Measurements from ENCODE around the gene GPR132.
"Not testable (repeated sequence)": the region's sequence is repeated elsewhere in the genome, so short reads cannot be mapped to it uniquely, and the experiment has no call there.

GPR132 gene

DNA sequence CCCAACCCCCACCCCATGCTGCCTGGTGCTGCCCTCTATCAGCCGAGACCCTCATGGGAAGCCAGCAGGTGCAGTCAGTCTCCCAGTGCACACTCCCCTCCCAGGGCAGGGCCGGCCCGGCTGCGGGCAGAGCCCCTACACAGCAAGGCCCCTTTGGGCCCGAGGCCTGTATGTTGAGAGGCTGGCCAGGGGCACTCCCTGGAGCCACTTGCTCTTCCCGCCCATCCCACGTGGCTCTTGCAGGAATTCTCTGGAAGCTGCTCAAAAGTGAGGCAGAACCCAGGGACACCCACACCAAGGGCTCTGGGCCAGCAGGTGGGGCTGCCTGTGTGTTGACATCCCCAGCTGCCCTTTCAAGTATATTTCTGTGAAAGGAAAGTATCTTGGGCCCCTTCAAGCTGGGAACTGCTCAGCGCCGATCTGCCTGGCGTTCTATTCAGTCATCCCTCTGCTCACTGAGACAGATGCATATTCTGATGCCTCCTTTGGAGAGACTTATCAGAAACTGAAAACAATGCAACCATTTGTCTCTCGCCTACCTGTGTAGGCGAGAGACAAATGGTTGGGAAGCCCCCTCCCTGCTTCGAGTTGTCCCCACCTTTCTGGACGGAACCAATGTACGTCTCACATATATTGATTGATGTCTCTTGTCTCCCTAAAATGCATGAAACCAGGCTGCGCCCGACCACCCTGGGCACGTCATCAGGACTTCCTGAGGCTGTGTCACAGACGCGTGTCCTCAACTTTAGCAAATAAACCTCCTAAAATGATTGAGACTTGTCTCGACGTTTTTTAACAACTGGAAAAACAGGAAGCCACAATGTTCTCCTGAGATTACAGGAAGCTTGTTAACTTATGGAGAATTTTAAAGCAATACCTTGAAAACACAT is 6.0 kb downstream of the GPR132 start:
- peak; percentile 63 for DNase-seq

DNA sequence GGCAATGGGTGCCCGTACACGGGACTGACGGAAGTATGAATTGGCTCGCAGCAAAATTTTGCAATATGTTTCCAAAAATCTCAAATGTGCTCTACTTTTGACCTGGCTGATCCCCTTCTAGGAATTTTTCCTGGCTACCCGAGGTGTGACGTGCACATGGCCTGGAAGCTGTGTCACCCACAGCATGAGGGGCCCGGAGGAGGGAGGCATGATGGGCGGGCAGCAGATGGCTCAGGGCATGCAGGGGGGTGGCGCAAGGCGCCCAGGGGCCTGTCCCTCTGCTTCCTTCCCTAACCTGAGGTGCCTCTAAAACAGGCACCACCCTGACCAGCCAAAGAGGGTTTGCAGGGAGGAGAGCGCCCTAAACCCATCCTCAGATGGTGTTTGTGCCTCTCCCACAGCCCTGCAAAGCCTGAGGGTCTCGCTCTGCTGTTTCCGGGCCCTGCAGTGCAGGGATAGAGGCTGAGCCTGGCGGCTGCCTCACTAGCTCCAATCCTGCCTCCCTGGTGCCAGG is 6.7 kb downstream of the GPR132 start:
- DNase-seq: no peak

DNA sequence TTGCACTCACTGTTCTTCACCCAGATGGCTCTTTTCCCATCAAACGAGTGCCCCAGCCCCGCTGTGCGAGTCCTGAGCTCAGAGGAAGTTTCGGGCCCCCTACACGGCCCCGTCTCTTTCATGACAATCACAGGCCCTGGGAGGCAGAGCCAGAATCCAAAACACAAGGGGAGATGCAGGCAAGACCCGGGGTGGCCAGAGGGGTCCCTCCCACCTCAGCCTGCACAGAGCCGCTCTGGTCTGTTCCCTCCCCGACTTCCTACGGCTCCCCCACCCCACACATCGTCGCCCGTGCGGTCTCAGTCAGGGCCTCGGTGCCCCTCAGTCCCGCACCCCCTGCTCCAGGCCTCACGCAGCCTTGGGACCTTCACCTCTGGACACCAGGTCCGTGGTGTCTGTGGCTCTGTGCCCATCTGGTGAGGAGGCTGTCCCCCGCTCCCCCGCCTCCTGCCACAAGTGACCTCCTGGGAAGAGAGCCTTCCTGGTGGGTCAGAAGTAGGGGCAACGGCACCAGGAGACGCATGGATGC is 8.9 kb downstream of the GPR132 start:
- no peak for DNase-seq

DNA sequence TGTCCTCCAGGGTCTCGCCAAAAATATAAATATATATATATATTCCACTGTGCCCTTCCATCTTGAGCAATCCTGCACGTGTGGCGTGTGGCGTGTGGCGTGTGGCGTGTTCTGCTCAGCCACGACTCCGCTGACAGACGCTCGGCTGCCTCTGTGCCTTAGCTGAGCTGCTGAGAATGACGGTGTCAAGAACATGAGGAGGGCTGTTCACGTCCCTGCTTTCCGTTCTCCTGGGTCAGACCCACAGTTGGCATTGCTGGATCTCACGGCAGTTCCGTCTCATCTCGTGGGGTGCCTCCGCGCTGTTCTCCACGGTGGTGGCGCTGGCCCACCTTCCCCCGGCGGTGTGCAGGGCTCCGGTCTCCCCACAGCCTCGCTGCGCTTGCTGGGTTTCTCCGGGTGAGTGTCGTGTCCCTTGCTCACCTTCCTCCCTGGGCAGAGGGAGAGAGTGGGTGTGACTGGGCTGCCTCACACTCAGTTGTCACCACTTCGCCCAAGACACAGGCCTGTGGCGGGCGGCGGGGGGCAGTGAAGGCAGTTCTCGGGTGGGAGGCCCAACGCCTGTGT is 9.4 kb downstream of the GPR132 start:
- no peak for DNase-seq

DNA sequence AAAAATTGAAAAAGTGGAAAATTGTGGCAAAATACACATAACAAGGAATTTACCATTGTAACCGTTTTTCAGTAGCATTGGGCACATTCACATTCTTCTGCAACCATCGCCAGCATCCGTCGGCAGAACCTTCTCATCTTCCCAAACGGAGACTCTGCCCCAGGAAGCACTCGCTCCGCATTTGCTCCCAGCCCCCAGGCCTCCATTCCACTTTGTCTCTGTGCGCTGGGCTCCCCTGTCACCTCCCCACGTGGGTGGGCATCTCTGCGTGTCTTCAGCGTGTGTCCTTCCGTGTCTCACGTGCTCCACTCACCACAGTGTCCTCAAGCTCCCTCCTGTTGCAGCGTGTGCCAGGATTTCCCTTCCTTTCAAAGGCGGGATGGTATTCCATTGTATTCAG is 9.9 kb downstream of the GPR132 start:
- DNase-seq: no peak

DNA sequence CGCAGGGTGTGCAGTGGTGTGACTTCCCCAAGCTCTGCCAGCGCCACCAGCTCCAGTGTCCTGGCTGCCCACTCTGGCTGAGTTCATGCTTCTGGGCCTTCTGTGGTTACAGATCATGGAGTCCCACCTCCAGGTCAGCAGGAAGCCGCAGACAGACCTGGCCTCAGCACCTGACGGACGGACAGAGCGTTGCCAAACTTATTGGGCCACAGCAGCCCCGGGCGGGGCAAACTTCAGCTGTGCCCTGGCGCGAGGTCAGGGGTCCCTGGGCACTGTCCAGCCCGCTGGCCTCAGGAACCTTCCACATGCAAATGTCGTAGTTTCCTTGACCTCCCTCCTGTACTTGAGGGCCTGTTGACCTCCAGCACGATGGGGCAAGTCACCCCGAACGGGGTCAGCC is 11.2 kb downstream of the GPR132 start:
- no peak for DNase-seq

DNA sequence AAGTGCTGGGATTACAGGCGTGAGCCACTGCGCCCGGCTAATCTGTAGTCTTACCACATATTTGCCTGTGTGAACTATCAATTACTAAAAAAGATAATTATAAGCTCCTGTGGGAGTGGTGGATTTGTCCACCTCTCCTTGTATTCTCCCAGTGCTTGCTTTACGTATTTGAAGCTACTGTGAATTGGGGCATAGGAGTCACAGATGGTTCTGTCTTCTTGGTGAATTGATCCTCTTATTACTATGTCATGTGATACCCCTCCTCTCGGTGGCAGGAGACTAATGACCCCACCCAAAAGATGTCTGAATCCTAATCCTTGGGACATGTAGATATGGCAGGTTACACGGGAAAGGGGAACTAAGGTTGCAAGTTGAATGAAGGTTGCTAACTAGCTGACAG is 11.8 kb downstream of the GPR132 start:
- no peak for DNase-seq

DNA sequence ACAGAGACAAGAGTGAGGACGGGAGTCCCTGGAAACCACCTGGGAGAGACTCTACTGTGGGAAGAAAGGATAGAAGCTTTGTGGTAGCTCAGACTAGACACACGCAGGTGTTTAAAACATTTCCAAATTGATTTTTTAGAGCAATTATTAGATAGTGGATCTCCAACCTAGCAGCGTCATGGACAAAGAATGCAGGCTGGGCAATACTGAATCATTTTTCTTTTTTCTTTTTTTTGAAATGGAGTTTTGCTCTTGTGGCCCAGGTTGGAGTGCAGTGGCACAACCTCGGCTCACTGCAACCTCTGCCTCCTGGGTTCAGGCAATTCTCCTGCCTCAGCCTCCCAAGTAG is 13.1 kb downstream of the GPR132 start:
- no peak for DNase-seq

DNA sequence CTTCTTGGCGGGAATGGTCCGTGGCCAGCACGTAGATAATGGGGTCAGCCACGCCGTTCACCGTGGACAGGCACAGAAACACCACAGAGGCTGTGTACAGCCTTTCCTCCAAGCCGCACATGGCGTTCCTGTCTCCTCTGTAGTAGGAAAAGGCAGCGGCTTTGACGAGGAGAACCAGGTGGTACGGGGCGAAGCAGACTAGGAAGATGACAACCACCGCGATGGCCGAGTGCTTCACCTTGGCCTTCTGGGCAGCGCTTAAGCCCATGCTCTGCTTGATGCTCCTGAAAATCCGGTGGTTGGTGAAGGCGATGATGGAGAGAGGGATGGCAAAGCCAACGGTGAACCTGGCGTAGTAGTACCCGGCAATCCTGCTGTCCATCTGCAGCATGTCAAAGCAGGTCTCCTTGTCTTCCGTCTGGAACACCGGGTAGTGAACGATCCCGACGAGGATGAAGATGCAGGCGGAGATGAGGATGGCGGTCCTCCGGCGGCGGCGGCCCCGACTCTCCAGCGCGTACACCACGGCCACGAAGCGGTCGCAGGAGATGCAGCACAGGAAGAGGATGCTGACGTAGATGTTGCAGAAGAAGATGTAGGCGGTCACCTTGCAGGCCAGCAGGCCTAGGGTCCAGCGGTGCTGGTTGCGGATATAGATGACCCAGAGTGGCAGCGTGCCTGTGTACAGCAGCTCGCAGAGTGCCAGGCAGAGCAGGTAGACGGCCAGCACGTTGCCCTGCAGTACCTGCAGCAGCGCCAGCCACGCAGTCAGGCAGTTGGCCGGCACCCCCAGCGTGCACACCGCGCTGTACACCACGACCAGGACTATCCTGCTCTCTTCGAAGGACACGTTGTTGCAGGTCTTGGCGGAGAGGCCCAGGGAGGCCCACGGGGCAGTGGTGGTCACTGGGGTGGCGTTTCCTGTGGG is 13.8 kb downstream of the GPR132 start:
- no peak for DNase-seq

DNA sequence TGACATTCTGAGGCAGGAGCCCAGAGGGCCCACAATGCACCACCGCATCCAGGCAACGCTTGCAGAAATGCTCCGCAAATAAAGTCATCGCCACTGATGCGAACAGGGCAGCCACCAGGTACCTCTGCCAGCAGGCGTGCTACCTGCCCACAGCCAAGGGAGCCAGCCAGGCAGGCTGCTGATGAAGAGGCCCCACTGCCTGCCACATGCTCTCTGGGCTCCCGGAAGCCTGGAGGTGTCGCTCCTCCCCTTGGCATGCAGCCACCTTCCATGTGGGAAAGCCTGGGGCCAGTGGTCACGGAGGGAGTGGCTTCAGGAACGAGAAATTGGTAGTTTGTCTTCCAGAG is 14.7 kb downstream of the GPR132 start:
- DNase-seq: peak; percentile 63

DNA sequence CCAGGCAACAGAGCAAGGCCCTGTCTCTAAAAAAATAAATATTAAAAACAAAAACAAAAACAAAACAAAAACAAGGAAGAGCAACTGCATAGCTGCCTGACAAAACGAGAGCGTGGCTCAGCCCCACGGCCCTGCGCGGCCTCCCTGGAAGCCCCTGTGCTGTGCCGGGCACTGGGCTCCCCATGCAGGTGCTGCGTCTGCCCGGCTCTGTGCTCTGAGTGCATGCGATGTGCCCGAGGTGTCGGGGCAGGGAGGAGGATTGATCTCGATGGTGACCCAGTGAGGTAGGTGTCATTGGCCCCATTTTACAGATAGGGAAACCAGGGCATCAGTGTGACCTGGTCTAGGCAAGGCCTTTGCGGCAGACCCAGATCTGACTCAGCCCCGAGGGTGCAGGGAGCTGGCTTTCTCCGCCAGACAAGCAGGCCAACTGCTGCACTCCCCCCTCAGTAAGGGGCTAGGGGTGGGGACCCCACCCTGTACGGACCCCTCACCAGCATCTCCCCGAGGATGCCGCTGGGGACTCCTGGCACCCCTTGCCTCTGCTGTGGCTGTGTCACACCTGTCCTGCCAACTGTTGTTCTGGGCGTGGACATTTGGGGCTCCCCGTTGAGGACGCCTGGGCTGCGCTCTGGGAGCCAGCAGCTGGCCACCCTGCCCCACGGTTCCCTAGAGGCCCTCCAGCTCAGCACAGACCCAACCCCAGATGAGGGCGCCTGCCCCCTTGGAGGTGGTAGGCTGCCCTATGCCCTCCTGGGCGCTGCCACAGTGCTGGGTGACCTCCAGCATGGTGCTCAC is 15.3 kb downstream of the GPR132 start:
- DNase-seq: peak; percentile 15

DNA sequence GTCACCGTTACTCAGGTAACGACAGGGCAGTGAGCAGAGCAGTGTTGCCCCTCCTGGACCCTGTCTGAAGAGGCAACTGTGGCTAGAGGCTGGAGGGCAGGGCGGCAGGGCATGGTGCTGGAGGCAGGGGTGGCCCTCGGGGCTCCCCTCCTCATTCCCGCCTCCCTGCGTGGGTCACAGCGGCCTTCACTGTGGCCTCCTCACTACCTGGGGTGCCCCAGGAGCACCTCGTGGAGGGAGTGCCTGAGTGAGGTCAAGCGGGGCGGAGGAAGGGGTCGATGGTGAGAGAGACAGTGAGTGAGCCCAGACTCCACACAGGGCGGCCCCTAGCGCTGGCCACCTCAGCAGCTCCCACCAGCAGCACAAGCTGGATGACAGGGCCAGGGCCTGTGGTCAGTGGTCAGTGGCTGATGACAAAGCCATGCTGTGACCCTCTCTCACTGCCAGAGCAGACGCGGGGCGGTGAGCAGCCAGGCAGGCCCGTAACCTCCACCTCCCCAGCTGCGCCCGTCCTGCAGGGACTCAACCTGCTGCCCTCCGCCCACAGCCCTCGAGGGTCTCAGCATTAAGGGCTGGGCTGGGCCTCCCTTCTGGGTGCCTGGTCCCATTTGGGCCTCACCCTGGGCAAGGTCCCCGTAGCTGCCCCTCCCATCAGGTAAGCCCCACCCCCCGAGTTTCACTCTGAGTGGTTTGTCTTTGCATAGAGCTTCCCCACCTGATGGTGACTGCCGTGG is 17.8 kb downstream of the GPR132 start:
- DNase-seq: peak; percentile 39

DNA sequence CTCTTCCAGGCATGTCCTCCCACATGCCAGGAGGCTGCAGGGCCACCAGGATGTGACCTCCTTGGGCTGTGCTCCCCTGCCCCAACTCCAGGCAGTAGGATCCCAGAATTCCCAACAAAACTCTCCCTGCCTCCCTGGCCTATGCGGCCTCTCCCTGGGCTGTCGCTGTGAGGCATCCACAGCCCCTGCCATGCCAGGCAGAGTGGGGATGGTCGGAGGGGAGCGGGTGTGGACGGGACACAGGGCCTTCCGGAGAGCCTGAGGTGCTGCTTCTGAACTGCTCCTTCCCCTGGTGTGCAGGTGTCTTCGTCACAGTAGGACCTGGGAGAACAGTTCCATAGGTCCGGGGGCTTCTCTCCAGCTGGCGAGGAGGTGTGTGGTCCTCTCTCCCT is 18.3 kb downstream of the GPR132 start:
- peak; percentile 32 for DNase-seq

DNA sequence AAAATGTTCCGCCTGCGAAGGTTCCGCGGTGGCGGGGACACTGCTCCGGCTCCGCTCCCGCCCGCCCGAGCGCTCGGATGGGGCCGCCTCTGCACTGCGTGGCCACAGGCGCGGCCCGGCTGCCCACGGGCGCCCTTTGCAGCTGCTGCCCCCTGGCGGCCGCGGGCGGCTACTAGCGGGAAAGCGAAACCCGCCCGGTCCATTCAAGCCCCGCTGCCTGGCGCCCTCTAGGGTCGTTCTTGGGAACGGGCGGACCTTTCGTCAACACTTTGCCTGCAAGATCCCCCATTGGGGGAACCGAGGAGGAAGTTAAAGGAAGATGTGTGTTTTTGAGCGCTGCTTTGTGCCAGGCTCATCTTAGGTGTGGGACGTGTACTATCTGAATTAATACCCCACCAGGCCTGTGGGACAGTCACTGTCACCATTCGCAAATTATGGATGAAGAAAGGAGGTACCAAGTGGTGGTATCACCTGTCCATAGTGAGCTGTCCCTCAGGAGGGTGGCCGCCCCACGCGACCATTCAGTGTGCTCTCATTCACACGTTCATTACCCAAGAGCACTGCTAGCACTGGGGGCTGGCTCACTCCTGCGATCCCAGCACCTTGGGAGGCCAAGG is 19.4 kb downstream of the GPR132 start:
- DNase-seq: peak; percentile 95

DNA sequence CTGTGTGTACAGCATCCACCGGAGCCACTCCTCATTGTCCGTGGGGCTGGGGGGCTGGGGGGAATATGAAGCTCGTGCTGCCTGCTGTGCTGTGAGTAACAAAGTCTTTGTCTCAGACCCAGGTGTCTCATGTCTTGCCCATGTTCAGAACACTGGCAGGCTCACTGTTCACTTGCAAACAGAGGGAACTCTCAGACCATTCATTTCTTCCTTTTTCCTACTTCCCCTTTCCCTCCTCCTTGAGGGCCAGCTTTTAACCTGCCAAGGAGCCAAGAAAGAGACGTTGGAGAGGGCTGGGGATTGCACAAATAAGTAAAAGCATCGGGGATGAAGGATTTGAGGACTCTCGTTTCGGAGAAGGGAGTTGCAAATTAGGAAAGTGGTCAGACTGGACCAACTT is 21.6 kb downstream of the GPR132 start:
- peak; percentile 19 for DNase-seq

DNA sequence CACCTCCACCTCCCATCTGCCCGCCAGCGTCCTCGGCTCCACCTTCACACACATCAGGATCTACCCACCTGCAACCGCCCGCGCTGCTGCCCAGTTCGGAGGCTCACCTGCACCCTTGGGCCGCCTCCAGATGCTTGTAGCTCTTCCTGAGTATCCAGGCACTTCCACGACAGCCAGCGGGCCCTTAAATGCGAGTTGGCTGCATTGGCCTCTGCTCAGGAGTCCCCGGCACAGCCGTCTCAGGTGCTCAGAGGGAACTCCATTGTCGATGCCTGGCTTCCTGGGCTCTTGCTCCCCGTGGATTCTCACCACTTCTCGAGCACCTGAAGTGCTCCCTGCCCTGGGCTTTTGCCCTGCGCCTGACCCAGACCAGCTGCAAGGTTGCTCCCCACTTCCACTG is 22.4 kb downstream of the GPR132 start:
- peak; percentile 29 for DNase-seq

DNA sequence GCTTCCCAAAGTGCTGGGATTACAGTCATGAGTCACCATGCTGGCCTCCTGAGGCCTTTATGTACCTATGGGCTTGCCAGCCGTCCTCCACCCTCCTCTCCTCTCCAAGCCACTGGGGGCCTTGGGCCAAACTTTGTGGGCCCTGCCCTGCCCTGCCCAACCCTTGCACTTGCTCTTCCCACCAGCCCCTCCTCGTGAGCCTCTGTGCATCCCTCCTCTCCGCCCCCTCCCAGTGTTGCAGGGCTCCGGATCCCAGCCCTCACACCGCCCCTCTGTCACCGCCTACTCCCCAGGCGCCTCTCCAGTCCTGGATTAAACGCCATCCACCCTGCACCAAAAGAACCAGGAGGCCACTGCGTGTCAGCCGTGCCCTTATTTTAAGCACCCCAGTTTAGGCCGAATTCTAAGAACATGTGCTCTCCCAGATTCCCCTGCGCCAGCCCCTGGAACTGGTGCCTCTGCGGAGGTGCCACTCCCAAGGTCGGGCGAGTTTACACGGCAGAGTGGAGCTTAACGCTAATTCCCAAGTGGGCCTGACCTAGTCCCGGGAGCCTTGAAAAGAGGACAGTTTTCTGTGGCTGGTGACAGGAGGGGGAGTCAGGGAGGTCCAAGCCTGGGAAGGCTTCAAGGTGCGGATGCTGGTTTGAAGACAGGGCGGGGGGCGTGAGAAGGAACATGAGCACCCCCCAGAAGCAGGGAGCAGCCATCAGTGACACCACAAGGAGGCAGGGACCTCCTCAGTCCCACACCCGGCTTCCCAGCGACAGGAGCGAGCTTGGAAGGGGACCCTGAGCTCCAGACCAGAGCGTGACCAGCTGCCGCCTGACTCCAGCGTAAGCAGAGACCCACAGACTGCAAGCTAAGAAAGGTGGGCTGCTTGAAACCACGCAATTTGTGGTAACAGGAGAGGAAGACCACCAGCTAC is 23.1 kb downstream of the GPR132 start:
- peak; percentile 34 for DNase-seq

DNA sequence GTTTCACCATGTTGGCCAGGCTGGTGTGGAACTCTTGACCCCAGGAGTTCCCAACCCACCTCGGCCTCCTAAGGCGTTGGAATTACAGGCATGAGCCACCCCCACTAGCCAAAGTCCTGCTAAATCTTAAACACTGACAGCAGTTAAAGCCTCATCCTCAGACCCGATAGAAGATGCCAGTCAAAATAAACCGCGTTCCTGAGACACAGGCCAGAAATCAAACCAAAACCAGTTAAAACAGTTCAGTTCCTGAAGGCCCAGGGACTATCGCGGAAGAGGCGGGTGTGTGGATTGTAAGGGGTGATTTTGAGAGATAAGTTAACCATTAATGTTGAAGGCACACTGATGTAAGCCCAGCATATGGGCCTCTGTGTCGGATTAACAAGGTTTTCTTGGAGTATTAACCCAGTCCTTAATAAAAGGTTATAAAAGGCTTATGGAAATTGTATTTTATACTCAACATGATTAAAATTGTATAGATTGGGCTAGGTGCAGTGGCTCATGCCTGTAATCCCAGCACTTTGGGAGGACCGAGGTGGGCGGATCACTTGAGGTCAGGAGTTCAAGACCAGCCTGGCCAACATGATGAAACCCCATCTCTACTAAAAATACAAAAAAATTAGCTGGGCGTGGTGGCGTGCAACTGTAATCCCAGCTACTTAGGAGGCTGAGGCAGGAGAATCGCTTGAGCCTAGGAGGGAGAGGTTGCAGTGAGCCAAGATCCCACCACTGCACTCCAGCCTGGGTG is 25.6 kb downstream of the GPR132 start:
- peak; percentile 18 for DNase-seq

DNA sequence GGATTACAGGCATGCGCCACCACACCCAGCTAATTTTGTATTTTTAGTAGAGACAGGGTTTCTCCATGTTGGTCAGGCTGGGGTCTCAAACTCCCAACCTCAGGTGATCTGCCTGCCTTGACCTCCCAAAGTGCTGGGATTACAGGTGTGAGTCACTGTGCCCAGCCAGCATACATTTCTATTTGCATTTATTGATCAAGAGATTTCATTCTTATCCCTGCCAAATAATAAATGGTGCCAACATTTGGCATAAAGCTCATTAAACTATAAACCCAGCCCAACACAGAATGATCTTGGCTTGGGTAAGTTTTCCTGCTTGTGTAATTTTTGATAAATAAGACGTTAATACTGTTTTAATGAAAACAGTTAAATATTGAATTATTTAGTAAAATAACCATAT is 29.6 kb downstream of the GPR132 start:
- DNase-seq: not testable (repeated sequence)
